Lung (tissue), 12 donors: ENCODE results near the gene DHRS3. TPM values are rescaled to one million over a fixed set of nuclear protein-coding genes. Genes with fewer than 3 reads are reported as not detected.

ENCODE experiments used
- ATAC-seq: fragments of 200-7000 bp; cut with Tn5 transposase; one replicate; pipeline ENCODE4 v1.9.1; 2020; ENCODE audit warnings: moderate number of reproducible peaks; ENCODE audit not compliant: insufficient read depth, low FRiP score
- DNase-seq, 3 donors: peaks; one replicate each; pipeline ENCODE4 v3.0.0-alpha.2; 2013 to 2017
- H3K27ac ChIP-seq, 2 donors: one replicate each; pipeline ENCODE4 v1.5.1; 2013; ENCODE audit warnings: mild to moderate bottlenecking in 2 of 2, moderate library complexity in 2 of 2, control low read depth in 1 of 2, inconsistent platforms in 1 of 2, low read depth in 1 of 2, low read length in 1 of 2
- H3K27me3 ChIP-seq, 3 donors: one replicate each; pipeline ENCODE4 v1.5.1; 2013; ENCODE audit warnings: low read length in 2 of 3; ENCODE audit not compliant: control insufficient read depth in 3 of 3, insufficient read depth in 3 of 3
- H3K36me3 ChIP-seq, 4 donors: one replicate each; pipeline ENCODE4 v1.5.1; 2013; ENCODE audit warnings: low read length in 4 of 4, mild to moderate bottlenecking in 1 of 4, moderate library complexity in 1 of 4; ENCODE audit not compliant: control insufficient read depth in 4 of 4, insufficient read depth in 4 of 4
- H3K4me1 ChIP-seq, 5 donors: one replicate each; pipeline ENCODE4 v1.5.1; 2013; ENCODE audit warnings: low read length in 5 of 5, mild to moderate bottlenecking in 2 of 5, moderate library complexity in 1 of 5; ENCODE audit not compliant: control insufficient read depth in 5 of 5, insufficient read depth in 5 of 5
- H3K4me3 ChIP-seq: one replicate; pipeline ENCODE4 v1.5.1; 2013; ENCODE audit warnings: mild to moderate bottlenecking, control low read depth, moderate library complexity
- H3K9ac ChIP-seq, 2 donors: one replicate each; pipeline ENCODE4 v1.5.1; 2013; ENCODE audit warnings: low read length in 2 of 2, control low read depth in 1 of 2; ENCODE audit not compliant: insufficient read depth in 1 of 2
- H3K9me3 ChIP-seq, 4 donors: one replicate each; pipeline ENCODE4 v1.5.1; 2013; ENCODE audit warnings: low read length in 3 of 4, mild to moderate bottlenecking in 1 of 4, moderate library complexity in 1 of 4; ENCODE audit not compliant: control insufficient read depth in 4 of 4, insufficient read depth in 3 of 4
- WGBS, 2 donors: extraction: QIAGEN DNeasy Blood & Tissue Kit; methylation state at CpG; one replicate each; pipeline ENCODE4 v1.1.7; 2013; 5-methylcytosine and 5-hydroxymethylcytosine counted together
- polyA plus RNA-seq, 2 donors: library from polyadenylated mRNA; stranded (reverse); fragments of 200-250 nt; gene quantifications; one replicate each; pipeline ENCODE4 v1.2.1, GENCODE V29; 2013
- total RNA-seq, 2 donors: library from RNA; depleted of rRNA in 1 of 2; stranded (reverse); fragments of >200 nt in 1 of 2; gene quantifications; one replicate each; pipeline ENCODE4 v1.2.1, GENCODE V29; 2014 to 2021
- TF ChIP-seq, protein P1 (sequence below): IDR thresholded peaks from 2 replicates; pipeline ENCODE4 v1.5.1; 2012; ENCODE audit warnings: mild to moderate bottlenecking; ENCODE audit errors: control extremely low read depth, extremely low read depth
- donor health status: control.
- donor health status: control.
- donor health status: Bipolar disorder and iron deficiency.
- donor health status: healthy.
- donor health status: DM: yes; HTN: yes; CAD: no.

The DHRS3 gene
- total and polyA plus RNA-seq, 4 donors: 56.7 to 109 (median 79.8) TPM

DNA sequence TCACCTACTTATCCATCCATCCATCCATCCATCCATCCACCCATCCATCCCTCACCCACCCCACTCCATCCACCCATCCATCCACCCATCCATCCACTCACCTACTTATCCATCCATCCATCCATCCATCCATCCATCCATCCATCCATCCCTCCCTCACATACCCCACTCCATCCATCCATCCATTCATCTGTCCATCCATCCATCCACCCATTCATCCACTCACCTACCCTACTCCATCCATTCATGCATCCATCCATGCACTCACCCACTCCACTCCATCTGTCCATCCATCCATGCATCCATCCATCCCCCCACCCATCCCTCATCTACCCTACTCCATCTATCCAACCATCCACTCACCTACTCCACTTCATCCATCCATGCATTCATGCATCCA is 34.5 kb downstream of the DHRS3 start:
- TF ChIP-seq, protein P1, sequence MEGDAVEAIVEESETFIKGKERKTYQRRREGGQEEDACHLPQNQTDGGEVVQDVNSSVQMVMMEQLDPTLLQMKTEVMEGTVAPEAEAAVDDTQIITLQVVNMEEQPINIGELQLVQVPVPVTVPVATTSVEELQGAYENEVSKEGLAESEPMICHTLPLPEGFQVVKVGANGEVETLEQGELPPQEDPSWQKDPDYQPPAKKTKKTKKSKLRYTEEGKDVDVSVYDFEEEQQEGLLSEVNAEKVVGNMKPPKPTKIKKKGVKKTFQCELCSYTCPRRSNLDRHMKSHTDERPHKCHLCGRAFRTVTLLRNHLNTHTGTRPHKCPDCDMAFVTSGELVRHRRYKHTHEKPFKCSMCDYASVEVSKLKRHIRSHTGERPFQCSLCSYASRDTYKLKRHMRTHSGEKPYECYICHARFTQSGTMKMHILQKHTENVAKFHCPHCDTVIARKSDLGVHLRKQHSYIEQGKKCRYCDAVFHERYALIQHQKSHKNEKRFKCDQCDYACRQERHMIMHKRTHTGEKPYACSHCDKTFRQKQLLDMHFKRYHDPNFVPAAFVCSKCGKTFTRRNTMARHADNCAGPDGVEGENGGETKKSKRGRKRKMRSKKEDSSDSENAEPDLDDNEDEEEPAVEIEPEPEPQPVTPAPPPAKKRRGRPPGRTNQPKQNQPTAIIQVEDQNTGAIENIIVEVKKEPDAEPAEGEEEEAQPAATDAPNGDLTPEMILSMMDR: no peak

DNA sequence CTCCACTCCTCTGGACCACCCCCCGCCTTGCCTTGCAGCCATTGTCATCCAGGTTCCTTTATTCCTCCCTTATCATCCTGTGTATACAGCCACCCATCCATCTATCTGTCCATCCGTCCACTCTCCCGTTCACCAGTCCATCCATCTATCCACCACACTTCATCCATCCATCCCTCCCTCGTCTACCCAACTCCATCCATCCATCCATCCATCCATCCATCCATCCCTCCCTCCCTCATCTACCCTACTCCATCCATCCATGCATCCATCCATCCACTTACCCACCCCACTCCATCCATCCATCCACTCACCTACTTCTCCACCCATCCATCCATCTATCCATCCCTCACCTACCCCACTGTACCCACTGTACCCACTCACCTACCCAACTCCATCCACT is 35.4 kb downstream of the DHRS3 start:
- WGBS, 2 donors: 96 to 98% methylated on average over 4 of the region's 4 CpGs
- Histone ChIP-seq H3K36me3 (peaks cover 0 to 28% (median 8%) of the 10 kb centered on the region in 4 donors), H3K9ac (no peak overlapping the region), H3K4me1 (peaks cover 0 to 9% (median 0%) of the 10 kb centered on the region in 5 donors), H3K4me3 (no peak overlapping the region), H3K27ac (no peak overlapping the region), H3K9me3 (no peaks in the 10 kb centered on the region), H3K27me3 (no peaks in the 10 kb centered on the region)
- DNase-seq (no peak), ATAC-seq (no peak)
- TF ChIP-seq, protein P1: no peak

More for the DNA sequence above, 34.5 kb downstream of the DHRS3 start:
- Histone ChIP-seq H3K9me3 (no peaks in the 10 kb centered on the region), H3K4me1 (peaks cover 0 to 9% (median 0%) of the 10 kb centered on the region in 5 donors), H3K27ac (no peak overlapping the region), H3K4me3 (no peak overlapping the region), H3K27me3 (no peaks in the 10 kb centered on the region), H3K9ac (no peak overlapping the region), H3K36me3 (peaks cover 0 to 24% (median 8%) of the 10 kb centered on the region in 4 donors)
- ATAC-seq: no peak
- DNase-seq: no peak

DNA sequence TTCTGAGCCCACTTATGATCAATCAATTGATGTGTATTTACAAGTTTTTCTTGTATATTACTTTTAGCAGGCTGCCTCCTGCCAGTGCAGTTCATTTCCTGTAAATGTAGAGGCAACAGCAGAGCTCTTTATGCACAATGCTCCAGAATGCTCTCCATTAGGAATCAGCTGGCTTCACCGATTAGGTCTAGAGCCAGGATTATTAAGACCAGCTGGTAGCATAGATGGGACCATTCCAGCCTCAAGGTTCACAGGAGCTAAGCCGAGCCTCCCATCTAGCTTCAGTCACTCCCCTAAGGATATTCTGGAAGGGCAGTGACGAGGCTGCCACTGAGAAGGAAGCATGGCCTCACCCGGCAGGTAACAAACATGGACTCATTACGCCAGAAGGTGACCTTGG is 36.8 kb downstream of the DHRS3 start:
- Histone ChIP-seq H3K36me3 (peaks cover 4 to 34% (median 8%) of the 10 kb centered on the region in 4 donors), H3K9ac (no peak overlapping the region), H3K27me3 (no peaks in the 10 kb centered on the region), H3K4me1 (peaks cover 0 to 9% (median 0%) of the 10 kb centered on the region in 5 donors), H3K4me3 (no peak overlapping the region), H3K9me3 (no peaks in the 10 kb centered on the region), H3K27ac (no peak overlapping the region)
- TF ChIP-seq, protein P1: no peak
- no peak for ATAC-seq
- peak in 1 of 3 donors; percentile 46 for DNase-seq
- 85 to 88% methylated on average over 5 of the region's 5 CpGs for WGBS, 2 donors
